Lower leg skin (tissue), 3 donors: ENCODE results near the gene MAGI2.

Source experiments
- CTCF ChIP-seq, 3 donors: fragments of 450-650 bp; IDR thresholded peaks; one replicate each; pipeline ENCODE4 v1.5.1; 2016; ENCODE audit warnings: antibody characterized with exemption in 3 of 3, mild to moderate bottlenecking in 3 of 3, moderate library complexity in 2 of 3
- POLR2A ChIP-seq, 2 donors: fragments of 450-650 bp; IDR thresholded peaks; one replicate each; pipeline ENCODE4 v1.6.1; 2016 to 2017; ENCODE audit warnings: antibody characterized with exemption in 2 of 2, mild to moderate bottlenecking in 1 of 2, moderate library complexity in 1 of 2

GRCh38 chr7:78279457-78279856, 1174.0 kb downstream of the MAGI2 start:
- TF ChIP-seq CTCF (IDR thresholded peaks at IDR 0.05) (no peak), POLR2A (IDR thresholded peaks at IDR 0.05) (no peak)
